HepG2 (cell line): ENCODE results near the gene NFATC4. TPM values are rescaled to one million over a fixed set of nuclear protein-coding genes. Genes with fewer than 3 reads are reported as not detected.

Source experiments
- ARID2 ChIP-seq: sonication (generic); formaldehyde crosslinking; IDR thresholded peaks from 2 replicates; pipeline ENCODE4 v1.8.1; 2022; ENCODE audit warnings: mild to moderate bottlenecking, missing genetic modification reagents, borderline replicate concordance
- ARNT2 ChIP-seq: sonication (generic); formaldehyde crosslinking; IDR thresholded peaks from 2 replicates; pipeline ENCODE4 v1.8.0; 2022; ENCODE audit warnings: mild to moderate bottlenecking, low read depth, missing genetic modification reagents, moderate library complexity
- HDAC1 ChIP-seq: sonication (generic); formaldehyde crosslinking; IDR thresholded peaks from 2 replicates; pipeline ENCODE4 v1.5.1; 2020; ENCODE audit warnings: mild to moderate bottlenecking, missing genetic modification reagents
- KLF11 ChIP-seq: IDR thresholded peaks from 2 replicates; pipeline ENCODE4 v1.6.1; 2016; ENCODE audit warnings: missing compliant biosample characterization
- MAZ ChIP-seq, 2 experiments: sonication (generic) in 1 of 2; formaldehyde crosslinking in 1 of 2; IDR thresholded peaks; 2 replicates each; pipeline versions ENCODE4 v1.5.0 to v1.6.1; 2012 to 2020; ENCODE audit warnings: low read depth in 2 of 2, mild to moderate bottlenecking in 2 of 2, borderline replicate concordance in 1 of 2, improper control_type of control experiment in 1 of 2, low read length in 1 of 2, missing genetic modification reagents in 1 of 2, moderate library complexity in 1 of 2
- PBX3 ChIP-seq: sonication (generic); formaldehyde crosslinking; IDR thresholded peaks from 2 replicates; pipeline ENCODE4 v1.8.1; 2023; ENCODE audit warnings: missing genetic modification reagents, inconsistent platforms, borderline replicate concordance
- RNF2 ChIP-seq: fragments of 450-650 bp; conservative IDR thresholded peaks from 2 replicates; pipeline ENCODE4 v1.6.1; 2016; ENCODE audit warnings: low read depth
- SKI ChIP-seq: fragments of 450-650 bp; IDR thresholded peaks from one replicate; pipeline ENCODE4 v1.6.1; 2018; ENCODE audit warnings: mild to moderate bottlenecking; ENCODE audit not compliant: partially characterized antibody
- ZBTB8A ChIP-seq: sonication (generic); formaldehyde crosslinking; IDR thresholded peaks from 2 replicates; pipeline ENCODE4 v1.4.0; 2020; ENCODE audit warnings: mild to moderate bottlenecking, low read depth, missing genetic modification reagents, borderline replicate concordance
- ZNF407 ChIP-seq: sonication (generic); formaldehyde crosslinking; IDR thresholded peaks from one replicate; pipeline ENCODE4 v1.5.1; 2020; ENCODE audit warnings: mild to moderate bottlenecking, missing genetic modification reagents; ENCODE audit errors: not compliant biosample characterization
- ZNF674 ChIP-seq: sonication (generic); formaldehyde crosslinking; IDR thresholded peaks from 2 replicates; pipeline ENCODE4 v1.5.0; 2020; ENCODE audit warnings: low read depth, mild to moderate bottlenecking, missing genetic modification reagents
- ZNF777 ChIP-seq: sonication (generic); formaldehyde crosslinking; IDR thresholded peaks from 2 replicates; pipeline ENCODE4 v1.4.0; 2020; ENCODE audit warnings: missing genetic modification reagents
- polyA plus RNA-seq, 8 experiments: library from polyadenylated mRNA; depleted of rRNA in 3 of 8; stranded (reverse) in 7 of 8; unstranded in 1 of 8; fragments of >200 nt; fragmentation: Illumina TruSeq in 4 of 8; extraction: Trizol in 4 of 8; gene quantifications; 2 replicates each; pipeline versions ENCODE4 v1.2.1 to v1.2.3, GENCODE V29; 2011 to 2016; ENCODE audit warnings: low read depth in 4 of 8, missing spikeins in 1 of 8, mixed read lengths in 1 of 8; ENCODE audit not compliant: insufficient read depth in 1 of 8
- total RNA-seq, 5 experiments: library from RNA; depleted of rRNA; stranded (reverse); fragments of >200 nt; fragmentation: Illumina TruSeq; extraction: Trizol; gene quantifications; 2 replicates each; pipeline ENCODE4 v1.2.3, GENCODE V29; 2016; ENCODE audit warnings: low read depth in 1 of 5
- TF ChIP-seq, protein P1 (sequence below): sonication (generic); formaldehyde crosslinking; IDR thresholded peaks from 2 replicates; pipeline ENCODE4 v1.9.0; 2022; ENCODE audit warnings: low read depth, missing genetic modification reagents
- TF ChIP-seq, protein P2 (sequence below): conservative IDR thresholded peaks from 2 replicates; pipeline ENCODE4 v1.6.1; 2018; ENCODE audit warnings: missing genetic modification reagents

The NFATC4 gene
- total and polyA plus RNA-seq, 2 of the 13 experiments (the other 11 are each of a cell fraction or from before 2014, with no cell fraction given), result 0.04 to 0.15 TPM

DNA sequence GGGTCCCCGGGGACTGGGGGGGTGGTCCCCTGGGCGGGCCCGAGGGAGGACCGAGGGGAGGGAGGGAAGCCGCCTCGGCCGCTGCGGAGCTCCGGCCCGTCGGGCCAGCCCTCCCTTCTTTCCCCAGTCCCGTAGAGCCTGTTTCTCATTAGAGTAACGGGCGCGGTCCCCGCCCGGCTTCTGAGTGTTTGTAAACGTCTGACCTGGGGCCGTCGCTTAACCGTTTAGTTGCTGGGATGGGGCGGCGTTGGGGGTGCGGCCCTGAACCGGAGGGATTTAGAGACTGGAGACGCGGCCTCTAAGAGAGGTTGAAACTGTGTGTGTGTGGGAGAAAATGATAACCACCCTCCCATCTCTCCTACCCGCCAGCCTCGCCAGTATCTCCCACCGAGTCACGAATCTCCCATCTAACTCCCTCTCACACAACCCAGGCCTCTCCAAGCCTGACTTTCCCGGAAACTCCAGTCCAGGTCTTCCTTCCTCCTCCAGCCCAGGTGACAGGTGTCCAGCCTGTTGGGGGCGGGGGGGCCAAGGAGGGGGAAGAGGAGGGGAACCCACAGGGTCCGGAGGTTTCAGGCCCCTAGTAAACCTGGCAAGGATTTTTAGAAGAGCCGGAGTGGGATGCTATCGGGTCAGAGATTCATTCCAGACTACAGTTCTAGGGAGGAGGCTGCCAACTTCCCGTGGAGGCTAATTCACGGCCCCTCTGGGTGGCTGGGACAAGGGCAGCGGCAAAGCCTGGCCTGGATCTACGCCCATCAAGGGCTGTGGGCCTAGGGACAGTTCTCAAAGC, 1.1 kb upstream of the NFATC4 start (continued):
- TF ChIP-seq ZNF407 (CRISPR knock-in tag), result no peak
- TF ChIP-seq, protein P1, sequence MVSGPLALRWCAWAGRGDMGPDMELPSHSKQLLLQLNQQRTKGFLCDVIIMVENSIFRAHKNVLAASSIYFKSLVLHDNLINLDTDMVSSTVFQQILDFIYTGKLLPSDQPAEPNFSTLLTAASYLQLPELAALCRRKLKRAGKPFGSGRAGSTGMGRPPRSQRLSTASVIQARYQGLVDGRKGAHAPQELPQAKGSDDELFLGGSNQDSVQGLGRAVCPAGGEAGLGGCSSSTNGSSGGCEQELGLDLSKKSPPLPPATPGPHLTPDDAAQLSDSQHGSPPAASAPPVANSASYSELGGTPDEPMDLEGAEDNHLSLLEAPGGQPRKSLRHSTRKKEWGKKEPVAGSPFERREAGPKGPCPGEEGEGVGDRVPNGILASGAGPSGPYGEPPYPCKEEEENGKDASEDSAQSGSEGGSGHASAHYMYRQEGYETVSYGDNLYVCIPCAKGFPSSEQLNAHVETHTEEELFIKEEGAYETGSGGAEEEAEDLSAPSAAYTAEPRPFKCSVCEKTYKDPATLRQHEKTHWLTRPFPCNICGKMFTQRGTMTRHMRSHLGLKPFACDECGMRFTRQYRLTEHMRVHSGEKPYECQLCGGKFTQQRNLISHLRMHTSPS (CRISPR knock-in tag), result peak; percentile 54; the same call in 1 of the 2 replicates
- no peak for TF ChIP-seq SKI
- no peak for TF ChIP-seq PBX3 (CRISPR knock-in tag)
- TF ChIP-seq ARNT2 (CRISPR knock-in tag), result peak; percentile 44; the same call in 1 of the 2 replicates
- no peak for TF ChIP-seq ZNF674
- peak; percentile 90 for TF ChIP-seq ZNF777 (CRISPR knock-in tag)
- TF ChIP-seq, protein P2, sequence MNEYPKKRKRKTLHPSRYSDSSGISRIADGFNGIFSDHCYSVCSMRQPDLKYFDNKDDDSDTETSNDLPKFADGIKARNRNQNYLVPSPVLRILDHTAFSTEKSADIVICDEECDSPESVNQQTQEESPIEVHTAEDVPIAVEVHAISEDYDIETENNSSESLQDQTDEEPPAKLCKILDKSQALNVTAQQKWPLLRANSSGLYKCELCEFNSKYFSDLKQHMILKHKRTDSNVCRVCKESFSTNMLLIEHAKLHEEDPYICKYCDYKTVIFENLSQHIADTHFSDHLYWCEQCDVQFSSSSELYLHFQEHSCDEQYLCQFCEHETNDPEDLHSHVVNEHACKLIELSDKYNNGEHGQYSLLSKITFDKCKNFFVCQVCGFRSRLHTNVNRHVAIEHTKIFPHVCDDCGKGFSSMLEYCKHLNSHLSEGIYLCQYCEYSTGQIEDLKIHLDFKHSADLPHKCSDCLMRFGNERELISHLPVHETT (CRISPR knock-in tag), result peak; percentile 36; the same call in 1 of the 2 replicates
- no peak for TF ChIP-seq KLF11
- TF ChIP-seq MAZ (IDR thresholded peaks at IDR 0.05; ENCODE audit: borderline replicate concordance, low read depth, low read length), result peak; percentile 69
- peak; percentile 80 for TF ChIP-seq MAZ (CRISPR knock-in tag; IDR thresholded peaks at IDR 0.05; ENCODE audit: low read depth)
- no peak; the same call in 1 of the 2 replicates for TF ChIP-seq HDAC1
- TF ChIP-seq RNF2, result 0 out of 2 replicates have a peak, but pooled peaks have one; percentile 8
- no peak for TF ChIP-seq ARID2 (CRISPR knock-in tag)
- TF ChIP-seq ZBTB8A (CRISPR knock-in tag), result 0 out of 2 replicates have a peak, but pooled peaks have one; percentile 84
